ENCODE results near the gene NEXN. TPM values are rescaled to one million over a fixed set of nuclear protein-coding genes. Genes with fewer than 3 reads are reported as not detected.
"Not testable (repeated sequence)": the region's sequence is repeated elsewhere in the genome, so short reads cannot be mapped to it uniquely, and the experiment has no call there.

The NEXN gene
- total RNA-seq, 2 experiments from 2014 or later = not detected

GRCh38 chr1:77978293-77978968 lies 90.0 kb downstream of the NEXN start:
- H3K27ac ChIP-seq (ENCODE audit: low read depth, low read length, poor library complexity, severe bottlenecking) = peak overlapping the region; percentile 90
- peak overlapping the region; percentile 90 for H3K4me2 ChIP-seq (ENCODE audit: low read length)
- H3K9me2 ChIP-seq (ENCODE audit: insufficient read depth, low read length) = no peaks in the 10 kb centered on the region
- H4K20me1 ChIP-seq (ENCODE audit: insufficient read depth, low read length) = peaks cover 47% of the 10 kb centered on the region
- H3K9me3 ChIP-seq (ENCODE audit: low read length) = no peaks in the 10 kb centered on the region
- H2AFZ ChIP-seq (ENCODE audit: low read length) = peak overlapping the region; percentile 38; the same call in 1 of the 2 replicates
- peak overlapping the region; percentile 87 for H3K4me3 ChIP-seq (ENCODE audit: low read depth, low read length, poor library complexity, severe bottlenecking)
- DNase-seq (ENCODE audit: low spot score) = peak; percentile 94
- H3K4me1 ChIP-seq (ENCODE audit: insufficient read depth, low read length, poor library complexity, severe bottlenecking) = peaks cover 44% of the 10 kb centered on the region
- ChIA-PET POLR2A (interaction anchor here (0.7 to 5.6 kb wide), 18 partner anchors 10 to 297 kb away, joined by 3 to 193 read pairs (median 5); partner anchors contain the start of gene DNAJB4), CTCF (ENCODE audit: unreplicated experiment) (interaction anchor here (1.0 to 1.2 kb wide), 3 partner anchors 13 to 27 kb away, joined by 3 to 5 read pairs (median 4); partner anchors contain the start of gene DNAJB4)
- TF ChIP-seq, protein P1, sequence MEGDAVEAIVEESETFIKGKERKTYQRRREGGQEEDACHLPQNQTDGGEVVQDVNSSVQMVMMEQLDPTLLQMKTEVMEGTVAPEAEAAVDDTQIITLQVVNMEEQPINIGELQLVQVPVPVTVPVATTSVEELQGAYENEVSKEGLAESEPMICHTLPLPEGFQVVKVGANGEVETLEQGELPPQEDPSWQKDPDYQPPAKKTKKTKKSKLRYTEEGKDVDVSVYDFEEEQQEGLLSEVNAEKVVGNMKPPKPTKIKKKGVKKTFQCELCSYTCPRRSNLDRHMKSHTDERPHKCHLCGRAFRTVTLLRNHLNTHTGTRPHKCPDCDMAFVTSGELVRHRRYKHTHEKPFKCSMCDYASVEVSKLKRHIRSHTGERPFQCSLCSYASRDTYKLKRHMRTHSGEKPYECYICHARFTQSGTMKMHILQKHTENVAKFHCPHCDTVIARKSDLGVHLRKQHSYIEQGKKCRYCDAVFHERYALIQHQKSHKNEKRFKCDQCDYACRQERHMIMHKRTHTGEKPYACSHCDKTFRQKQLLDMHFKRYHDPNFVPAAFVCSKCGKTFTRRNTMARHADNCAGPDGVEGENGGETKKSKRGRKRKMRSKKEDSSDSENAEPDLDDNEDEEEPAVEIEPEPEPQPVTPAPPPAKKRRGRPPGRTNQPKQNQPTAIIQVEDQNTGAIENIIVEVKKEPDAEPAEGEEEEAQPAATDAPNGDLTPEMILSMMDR (conservative IDR thresholded peaks at IDR 0.05; ENCODE audit: low read length) = no peak
- no peak for TF ChIP-seq EZH2phosphoT487 (IDR thresholded peaks at IDR 0.05; ENCODE audit: borderline replicate concordance, low read depth, low read length)
- intact Hi-C loops (cut with micrococcal nuclease; ENCODE audit: unreplicated experiment) = loop anchor here (1.0 kb wide), 1 partner anchor 295 kb away; no protein-coding TSS in a partner anchor
- TSS peak; percentile 79 for BruUV-seq (replicated peaks)
- peaks cover 66% of the 10 kb centered on the region for H3K36me3 ChIP-seq (ENCODE audit: insufficient read depth, low read length)
- H3K79me2 ChIP-seq (ENCODE audit: insufficient read depth, low read depth, low read length) = peaks cover 88% of the 10 kb centered on the region

DNA sequence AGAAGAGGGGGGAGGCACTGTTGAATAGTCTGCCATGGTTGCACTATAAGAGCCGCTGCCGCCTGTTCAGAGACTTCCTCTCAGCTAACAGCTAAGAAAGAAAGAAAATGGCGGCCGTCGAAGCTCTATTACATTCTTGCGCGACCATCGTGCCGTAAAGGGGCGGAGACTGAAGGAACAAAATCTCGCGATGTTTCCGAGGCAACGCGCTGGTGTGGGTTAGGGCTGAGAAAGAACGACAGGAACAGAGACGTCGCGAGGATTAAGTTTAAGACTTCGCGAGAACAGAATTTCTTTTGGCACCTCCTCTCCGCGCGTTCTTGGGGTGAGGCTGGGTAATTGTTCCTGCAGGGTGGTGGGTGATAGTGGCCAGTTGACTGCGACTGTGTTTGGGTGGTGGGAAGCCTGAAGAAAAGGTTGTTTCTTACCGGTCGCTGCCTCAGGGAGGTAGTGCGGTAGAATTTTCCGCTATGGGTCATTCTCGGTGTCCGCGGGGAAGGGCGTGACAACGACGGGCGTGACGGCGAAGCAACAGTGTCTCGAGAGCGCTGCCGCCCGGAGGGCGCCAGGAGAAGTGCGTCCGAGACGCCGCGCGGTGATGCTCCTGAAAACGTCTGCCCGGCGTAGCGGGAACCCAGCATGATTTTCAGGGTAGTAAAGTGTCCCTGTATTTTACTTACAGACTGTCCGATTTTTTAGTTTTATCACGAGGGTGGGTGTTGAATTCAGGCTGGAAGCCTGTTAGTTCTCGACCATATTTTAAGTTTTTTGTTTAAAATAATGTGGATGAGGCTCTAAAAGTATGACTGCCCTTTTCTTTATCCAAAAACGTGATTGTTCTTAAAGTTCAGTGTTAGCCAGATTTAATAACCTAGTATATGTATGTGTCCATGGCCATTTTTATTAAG lies 90.8 kb downstream of the NEXN start, which contains the start of gene FUBP1:
Gene FUBP1 (minus strand): TSS at position 104 of the 908 bp plus-strand sequence. CDS start 68 bp downstream, at position 36.
- no peak for TF ChIP-seq EZH2phosphoT487 (IDR thresholded peaks at IDR 0.05; ENCODE audit: borderline replicate concordance, low read depth, low read length)
- TF ChIP-seq, protein P1 (conservative IDR thresholded peaks at IDR 0.05; ENCODE audit: low read length) = peak; percentile 79
- intact Hi-C loops (cut with micrococcal nuclease; ENCODE audit: unreplicated experiment) = loop anchor here (1.0 kb wide), 2 partner anchors 25 to 296 kb away; partner anchors contain the start of gene DNAJB4

DNA sequence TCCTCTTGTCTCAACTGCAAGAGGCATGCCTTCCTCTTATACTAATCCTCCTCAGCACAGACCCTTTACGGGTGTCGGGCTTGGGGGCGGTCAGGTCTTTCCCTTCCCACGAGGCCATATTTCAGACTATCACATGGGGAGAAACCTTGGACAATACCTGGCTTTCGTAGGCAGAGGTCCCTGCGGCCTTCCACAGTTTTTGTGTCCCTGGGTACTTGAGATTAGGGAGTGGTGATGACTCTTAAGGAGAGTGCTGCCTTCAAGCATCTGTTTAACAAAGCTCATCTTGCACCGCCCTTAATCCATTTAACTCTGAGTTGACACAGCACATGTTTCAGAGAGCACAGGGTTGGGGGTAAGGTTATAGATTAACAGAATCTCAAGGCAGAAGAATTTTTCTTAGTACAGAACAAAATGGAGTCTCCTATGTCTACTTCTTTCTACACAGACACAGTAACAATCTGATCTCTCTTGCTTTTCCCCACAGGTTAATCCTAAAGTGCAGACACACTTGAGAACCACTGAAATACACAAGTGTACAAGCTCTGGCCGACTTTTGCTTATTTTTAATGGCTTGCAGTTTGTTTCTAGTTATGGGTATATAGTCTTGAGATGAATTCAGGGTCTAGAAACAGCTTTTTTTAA lies 95.0 kb downstream of the NEXN start:
- Histone ChIP-seq H3K79me2 (ENCODE audit: insufficient read depth, low read depth, low read length) (peaks cover 69% of the 10 kb centered on the region), H4K20me1 (ENCODE audit: insufficient read depth, low read length) (peaks cover 24% of the 10 kb centered on the region; the same call in 1 of the 2 replicates), H3K36me3 (ENCODE audit: insufficient read depth, low read length) (peaks cover 43% of the 10 kb centered on the region), H3K4me1 (ENCODE audit: insufficient read depth, low read length, poor library complexity, severe bottlenecking) (peaks cover 15% of the 10 kb centered on the region)
- BruUV-seq (replicated peaks); H2AFZ ChIP-seq (ENCODE audit: low read length); H3K27ac ChIP-seq (ENCODE audit: low read depth, low read length, poor library complexity, severe bottlenecking); DNase-seq (ENCODE audit: low spot score); H3K9me3 ChIP-seq (ENCODE audit: low read length); H3K9me2 ChIP-seq (ENCODE audit: insufficient read depth, low read length); CTCF ChIA-PET (ENCODE audit: unreplicated experiment); H3K4me3 ChIP-seq (ENCODE audit: low read depth, low read length, poor library complexity, severe bottlenecking); H3K4me2 ChIP-seq (ENCODE audit: low read length): not testable (repeated sequence)
- intact Hi-C loops (cut with micrococcal nuclease; ENCODE audit: unreplicated experiment) = loop anchor here (10.0 kb wide), 1 partner anchor 159 kb away; no protein-coding TSS in a partner anchor
- POLR2A ChIA-PET = interaction anchor here (0.6 to 1.0 kb wide), 3 partner anchors 21 to 302 kb away, joined by 3 to 4 read pairs (median 3); partner anchors contain the start of genes DNAJB4 and ZZZ3

More for the DNA sequence above, 90.8 kb downstream of the NEXN start, which contains the start of gene FUBP1:
- peak within 1 kb of the TSS; percentile 78 for H2AFZ ChIP-seq (ENCODE audit: low read length)
- peak within 1 kb of the TSS; percentile 90 for H3K4me2 ChIP-seq (ENCODE audit: low read length)
- peak; percentile 99 for DNase-seq (ENCODE audit: low spot score)
- peaks cover 44% of the 10 kb centered on the region for H3K4me1 ChIP-seq (ENCODE audit: insufficient read depth, low read length, poor library complexity, severe bottlenecking)
- no peaks in the 10 kb centered on the region for H3K9me2 ChIP-seq (ENCODE audit: insufficient read depth, low read length)
- H3K4me3 ChIP-seq (ENCODE audit: low read depth, low read length, poor library complexity, severe bottlenecking) = peak within 1 kb of the TSS; percentile 87
- H3K27ac ChIP-seq (ENCODE audit: low read depth, low read length, poor library complexity, severe bottlenecking) = peak within 1 kb of the TSS; percentile 90
- POLR2A ChIA-PET = interaction anchor here (0.7 to 5.6 kb wide), 15 partner anchors 9 to 298 kb away, joined by 3 to 193 read pairs (median 5); partner anchors contain the start of gene DNAJB4
- CTCF ChIA-PET (ENCODE audit: unreplicated experiment) = interaction anchor here (1.2 kb wide), 2 partner anchors 15 to 26 kb away, joined by 4 to 5 read pairs; partner anchors contain the start of gene DNAJB4
- peaks cover 52% of the 10 kb centered on the region for H4K20me1 ChIP-seq (ENCODE audit: insufficient read depth, low read length)
- no peaks in the 10 kb centered on the region for H3K9me3 ChIP-seq (ENCODE audit: low read length)
- H3K79me2 ChIP-seq (ENCODE audit: insufficient read depth, low read depth, low read length) = peaks cover 86% of the 10 kb centered on the region
- H3K36me3 ChIP-seq (ENCODE audit: insufficient read depth, low read length) = peaks cover 63% of the 10 kb centered on the region
- BruUV-seq (replicated peaks) = TSS peak; percentile 87

Data from OCI-LY7 (cell line).